ENCODE measurements around the gene TBC1D22A. TPM values are rescaled to one million over a fixed set of nuclear protein-coding genes. Genes with fewer than 3 reads are reported as not detected.

Gene TBC1D22A
- total RNA-seq, 2 donors from 2014 or later = 31.9 to 43.4 TPM

- Mint-ChIP-seq H3K27ac (no peak overlapping the region), H3K36me3 (peaks cover 12% of the 10 kb centered on the region), H3K27me3 (no peaks in the 10 kb centered on the region), H3K4me1 (ENCODE audit: low read depth in 2 of 2) (peaks cover 14 to 18% of the 10 kb centered on the region in 2 donors), H3K9me3 (peaks cover 5% of the 10 kb centered on the region), H3K4me3 (no peak overlapping the region)
- DNase-seq (ENCODE audit: low spot score) (no peak), ATAC-seq (peak in 1 of 2 donors; percentile 53)
These were observed 160.9 kb downstream of the TBC1D22A start for GRCh38 chr22:46923394-46923793.

- H3K27me3 Mint-ChIP-seq = no peaks in the 10 kb centered on the region
- ATAC-seq = no peak
- peaks cover 8 to 12% of the 10 kb centered on the region in 2 donors for H3K4me1 Mint-ChIP-seq (ENCODE audit: low read depth in 2 of 2)
- no peak overlapping the region for H3K4me3 Mint-ChIP-seq
- no peak overlapping the region for H3K27ac Mint-ChIP-seq
- DNase-seq (ENCODE audit: low spot score) = no peak
- peaks cover 5% of the 10 kb centered on the region for H3K9me3 Mint-ChIP-seq
- H3K36me3 Mint-ChIP-seq = peaks cover 12% of the 10 kb centered on the region
These were observed 163.4 kb downstream of the TBC1D22A start for GRCh38 chr22:46925818-46926217.

GRCh38 chr22:46929046-46929709 is 166.7 kb downstream of the TBC1D22A start:
- Mint-ChIP-seq H3K36me3 (no peaks in the 10 kb centered on the region), H3K27me3 (no peaks in the 10 kb centered on the region), H3K27ac (no peak overlapping the region), H3K9me3 (no peaks in the 10 kb centered on the region), H3K4me3 (no peak overlapping the region), H3K4me1 (ENCODE audit: low read depth in 2 of 2) (peaks cover 24 to 27% of the 10 kb centered on the region in 2 donors)
- no peak for DNase-seq (ENCODE audit: low spot score)
- ATAC-seq = no peak

GRCh38 chr22:46929710-46930204 is 167.3 kb downstream of the TBC1D22A start:
- DNase-seq (ENCODE audit: low spot score) = no peak
- Mint-ChIP-seq H3K27ac (no peak overlapping the region), H3K36me3 (no peaks in the 10 kb centered on the region), H3K4me3 (no peak overlapping the region), H3K4me1 (ENCODE audit: low read depth in 2 of 2) (peaks cover 29 to 33% of the 10 kb centered on the region in 2 donors), H3K9me3 (no peaks in the 10 kb centered on the region), H3K27me3 (no peaks in the 10 kb centered on the region)
- ATAC-seq = no peak

- no peaks in the 10 kb centered on the region for H3K9me3 Mint-ChIP-seq
- no peaks in the 10 kb centered on the region for H3K36me3 Mint-ChIP-seq
- ATAC-seq (no peak), DNase-seq (ENCODE audit: low spot score) (no peak)
- H3K27me3 Mint-ChIP-seq = no peaks in the 10 kb centered on the region
- peaks cover 44 to 50% of the 10 kb centered on the region in 2 donors for H3K4me1 Mint-ChIP-seq (ENCODE audit: low read depth in 2 of 2)
- no peak overlapping the region for H3K4me3 Mint-ChIP-seq
- H3K27ac Mint-ChIP-seq = no peak overlapping the region
These were observed 169.0 kb downstream of the TBC1D22A start for GRCh38 chr22:46931414-46931813.

GRCh38 chr22:46931881-46932280 is 169.4 kb downstream of the TBC1D22A start:
- Mint-ChIP-seq H3K27ac (no peak overlapping the region), H3K4me3 (no peak overlapping the region), H3K4me1 (ENCODE audit: low read depth in 2 of 2) (peaks cover 44 to 50% of the 10 kb centered on the region in 2 donors), H3K9me3 (no peaks in the 10 kb centered on the region), H3K36me3 (no peaks in the 10 kb centered on the region), H3K27me3 (no peaks in the 10 kb centered on the region)
- no peak for DNase-seq (ENCODE audit: low spot score)
- no peak for ATAC-seq

- Mint-ChIP-seq H3K27ac (peak overlapping the region; percentile 88 to 96), H3K9me3 (no peaks in the 10 kb centered on the region), H3K4me1 (ENCODE audit: low read depth in 2 of 2) (peaks cover 47% of the 10 kb centered on the region in 2 donors), H3K4me3 (peak overlapping the region; percentile 80), H3K27me3 (no peaks in the 10 kb centered on the region), H3K36me3 (no peaks in the 10 kb centered on the region)
- DNase-seq (ENCODE audit: low spot score) (peak; percentile 70), ATAC-seq (peak; percentile 59 to 83)
These were observed 170.8 kb downstream of the TBC1D22A start for GRCh38 chr22:46933040-46933930.

- DNase-seq (ENCODE audit: low spot score) = no peak
- Mint-ChIP-seq H3K4me1 (ENCODE audit: low read depth in 2 of 2) (peaks cover 44 to 46% of the 10 kb centered on the region in 2 donors), H3K27me3 (no peaks in the 10 kb centered on the region), H3K36me3 (no peaks in the 10 kb centered on the region), H3K4me3 (peak overlapping the region; percentile 74), H3K27ac (peak overlapping the region; percentile 88 to 96), H3K9me3 (no peaks in the 10 kb centered on the region)
- ATAC-seq = no peak
These were observed 171.8 kb downstream of the TBC1D22A start for GRCh38 chr22:46934172-46934745.

- H3K9me3 Mint-ChIP-seq = no peaks in the 10 kb centered on the region
- ATAC-seq (peak; percentile 85 to 94), DNase-seq (ENCODE audit: low spot score) (no peak)
- H3K4me3 Mint-ChIP-seq = peak overlapping the region; percentile 74
- H3K4me1 Mint-ChIP-seq (ENCODE audit: low read depth in 2 of 2) = peaks cover 44 to 46% of the 10 kb centered on the region in 2 donors
- H3K27ac Mint-ChIP-seq = peak overlapping the region; percentile 88 to 96
- no peaks in the 10 kb centered on the region for H3K27me3 Mint-ChIP-seq
- H3K36me3 Mint-ChIP-seq = no peaks in the 10 kb centered on the region
These were observed 172.5 kb downstream of the TBC1D22A start for GRCh38 chr22:46934746-46935491.

GRCh38 chr22:46935506-46936377 is 173.3 kb downstream of the TBC1D22A start:
- DNase-seq (ENCODE audit: low spot score) (no peak), ATAC-seq (no peak)
- H3K4me3 Mint-ChIP-seq = no peak overlapping the region
- H3K27me3 Mint-ChIP-seq = no peaks in the 10 kb centered on the region
- peaks cover 44 to 46% of the 10 kb centered on the region in 2 donors for H3K4me1 Mint-ChIP-seq (ENCODE audit: low read depth in 2 of 2)
- peak overlapping the region; percentile 88 to 96 for H3K27ac Mint-ChIP-seq
- no peaks in the 10 kb centered on the region for H3K9me3 Mint-ChIP-seq
- H3K36me3 Mint-ChIP-seq = no peaks in the 10 kb centered on the region

GRCh38 chr22:46936378-46936903 is 174.0 kb downstream of the TBC1D22A start:
- H3K4me3 Mint-ChIP-seq = no peak overlapping the region
- no peak for DNase-seq (ENCODE audit: low spot score)

GRCh38 chr22:46937185-46937584 is 174.7 kb downstream of the TBC1D22A start:
- no peaks in the 10 kb centered on the region for H3K36me3 Mint-ChIP-seq
- ATAC-seq = no peak
- H3K27me3 Mint-ChIP-seq = no peaks in the 10 kb centered on the region
- H3K9me3 Mint-ChIP-seq = no peaks in the 10 kb centered on the region
- peaks cover 39 to 40% of the 10 kb centered on the region in 2 donors for H3K4me1 Mint-ChIP-seq (ENCODE audit: low read depth in 2 of 2)
- no peak overlapping the region for H3K4me3 Mint-ChIP-seq
- no peak overlapping the region for H3K27ac Mint-ChIP-seq
- DNase-seq (ENCODE audit: low spot score) = no peak

More at GRCh38 chr22:46936378-46936903, 174.0 kb downstream of the TBC1D22A start:
- H3K27ac Mint-ChIP-seq = no peak overlapping the region
- peaks cover 44 to 46% of the 10 kb centered on the region in 2 donors for H3K4me1 Mint-ChIP-seq (ENCODE audit: low read depth in 2 of 2)
- H3K27me3 Mint-ChIP-seq = no peaks in the 10 kb centered on the region
- no peaks in the 10 kb centered on the region for H3K9me3 Mint-ChIP-seq
- no peaks in the 10 kb centered on the region for H3K36me3 Mint-ChIP-seq
- ATAC-seq = no peak
